HepG2 (cell line): ENCODE measurements around the gene GAR1. TPM values are rescaled to one million over a fixed set of nuclear protein-coding genes. Genes with fewer than 3 reads are reported as not detected.

Experiments
- BORCS8-MEF2B ChIP-seq: sonication (generic); formaldehyde crosslinking; IDR thresholded peaks from 2 replicates; pipeline ENCODE4 v1.8.0; 2022; ENCODE audit warnings: mild to moderate bottlenecking, missing genetic modification reagents
- CCAR2 ChIP-seq: fragments of 200-400 bp; formaldehyde crosslinking; optimal IDR thresholded peaks from 2 replicates; pipeline ENCODE3; 2018; ENCODE audit warnings: low read depth, mild to moderate bottlenecking, low read length, moderate library complexity
- CHD2 ChIP-seq: IDR thresholded peaks from 2 replicates; pipeline ENCODE4 v1.6.1; 2011; ENCODE audit warnings: low read depth, low read length, improper control_type of control experiment
- FOSL2 ChIP-seq: sonication (generic); formaldehyde crosslinking; IDR thresholded peaks from 2 replicates; pipeline ENCODE4 v1.4.0; 2020; ENCODE audit warnings: missing genetic modification reagents
- HIVEP1 ChIP-seq: sonication (generic); formaldehyde crosslinking; IDR thresholded peaks from 2 replicates; pipeline ENCODE4 v1.4.0; 2020; ENCODE audit warnings: mild to moderate bottlenecking, missing genetic modification reagents
- KAT7 ChIP-seq: IDR thresholded peaks from 2 replicates; pipeline ENCODE4 v1.6.1; 2018; ENCODE audit warnings: borderline replicate concordance, missing compliant biosample characterization
- MYNN ChIP-seq: sonication (generic); formaldehyde crosslinking; IDR thresholded peaks from 2 replicates; pipeline ENCODE4 v1.4.0; 2020; ENCODE audit warnings: mild to moderate bottlenecking, low read depth, missing genetic modification reagents
- NFKB2 ChIP-seq: sonication (generic); formaldehyde crosslinking; IDR thresholded peaks from 2 replicates; pipeline ENCODE4 v1.4.0; 2020; ENCODE audit warnings: missing genetic modification reagents, borderline replicate concordance
- NFRKB ChIP-seq: fragments of 450-650 bp; IDR thresholded peaks from 2 replicates; pipeline ENCODE4 v1.6.1; 2017
- TRIM24 ChIP-seq: sonication (generic); formaldehyde crosslinking; IDR thresholded peaks from 2 replicates; pipeline ENCODE4 v1.8.0; 2022; ENCODE audit warnings: mild to moderate bottlenecking, missing genetic modification reagents
- ZIK1 ChIP-seq: sonication (generic); formaldehyde crosslinking; IDR thresholded peaks from 2 replicates; pipeline ENCODE4 v1.5.0; 2020; ENCODE audit warnings: mild to moderate bottlenecking, low read depth, missing genetic modification reagents, borderline replicate concordance
- ZNF24 ChIP-seq: fragments of 450-650 bp; IDR thresholded peaks from 2 replicates; pipeline ENCODE4 v1.6.1; 2017; ENCODE audit warnings: antibody characterized with exemption, mild to moderate bottlenecking
- ZNF547 ChIP-seq: sonication (generic); formaldehyde crosslinking; IDR thresholded peaks from 2 replicates; pipeline ENCODE4 v1.5.1; 2020; ENCODE audit warnings: mild to moderate bottlenecking, missing genetic modification reagents
- polyA plus RNA-seq, 8 experiments: library from polyadenylated mRNA; depleted of rRNA in 3 of 8; stranded (reverse) in 7 of 8; unstranded in 1 of 8; fragments of >200 nt; fragmentation: Illumina TruSeq in 4 of 8; extraction: Trizol in 4 of 8; gene quantifications; 2 replicates each; pipeline versions ENCODE4 v1.2.1 to v1.2.3, GENCODE V29; 2011 to 2016; ENCODE audit warnings: low read depth in 4 of 8, missing spikeins in 1 of 8, mixed read lengths in 1 of 8; ENCODE audit not compliant: insufficient read depth in 1 of 8
- total RNA-seq, 5 experiments: library from RNA; depleted of rRNA; stranded (reverse); fragments of >200 nt; fragmentation: Illumina TruSeq; extraction: Trizol; gene quantifications; 2 replicates each; pipeline ENCODE4 v1.2.3, GENCODE V29; 2016; ENCODE audit warnings: low read depth in 1 of 5
- TF ChIP-seq, protein P1 (sequence below): sonication (generic); formaldehyde crosslinking; IDR thresholded peaks from 2 replicates; pipeline ENCODE4 v1.4.0; 2020; ENCODE audit warnings: missing genetic modification reagents
- TF ChIP-seq, protein P2 (sequence below): sonication (generic); formaldehyde crosslinking; IDR thresholded peaks from 2 replicates; pipeline ENCODE4 v1.8.1; 2022; ENCODE audit warnings: low read depth, mild to moderate bottlenecking, missing genetic modification reagents
- TF ChIP-seq, protein P3 (sequence below): sonication (generic); formaldehyde crosslinking; IDR thresholded peaks from 2 replicates; pipeline ENCODE4 v1.8.0; 2022; ENCODE audit warnings: missing genetic modification reagents, mild to moderate bottlenecking, inconsistent platforms, borderline replicate concordance
- TF ChIP-seq, protein P4 (sequence below): sonication (generic); formaldehyde crosslinking; IDR thresholded peaks from 2 replicates; pipeline ENCODE4 v1.5.0; 2020; ENCODE audit warnings: mild to moderate bottlenecking, missing genetic modification reagents, borderline replicate concordance
- TF ChIP-seq, protein P5 (sequence below): sonication (generic); formaldehyde crosslinking; IDR thresholded peaks from 2 replicates; pipeline ENCODE4 v1.4.0; 2020; ENCODE audit warnings: missing genetic modification reagents

GAR1 gene
- total and polyA plus RNA-seq, 2 of the 13 experiments (the other 11 are each of a cell fraction or from before 2014, with no cell fraction given), result 11.3 to 11.4 TPM

- no peak for TF ChIP-seq TRIM24 (CRISPR knock-in tag)
- no peak for TF ChIP-seq NFRKB
- TF ChIP-seq ZIK1 (CRISPR knock-in tag), result peak; percentile 73
- 0 out of 2 replicates have a peak, but pooled peaks have one; percentile 27 for TF ChIP-seq MYNN (CRISPR knock-in tag)
- TF ChIP-seq, protein P1, sequence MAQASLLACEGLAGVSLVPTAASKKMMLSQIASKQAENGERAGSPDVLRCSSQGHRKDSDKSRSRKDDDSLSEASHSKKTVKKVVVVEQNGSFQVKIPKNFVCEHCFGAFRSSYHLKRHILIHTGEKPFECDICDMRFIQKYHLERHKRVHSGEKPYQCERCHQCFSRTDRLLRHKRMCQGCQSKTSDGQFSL (CRISPR knock-in tag), result no peak
- TF ChIP-seq, protein P2, sequence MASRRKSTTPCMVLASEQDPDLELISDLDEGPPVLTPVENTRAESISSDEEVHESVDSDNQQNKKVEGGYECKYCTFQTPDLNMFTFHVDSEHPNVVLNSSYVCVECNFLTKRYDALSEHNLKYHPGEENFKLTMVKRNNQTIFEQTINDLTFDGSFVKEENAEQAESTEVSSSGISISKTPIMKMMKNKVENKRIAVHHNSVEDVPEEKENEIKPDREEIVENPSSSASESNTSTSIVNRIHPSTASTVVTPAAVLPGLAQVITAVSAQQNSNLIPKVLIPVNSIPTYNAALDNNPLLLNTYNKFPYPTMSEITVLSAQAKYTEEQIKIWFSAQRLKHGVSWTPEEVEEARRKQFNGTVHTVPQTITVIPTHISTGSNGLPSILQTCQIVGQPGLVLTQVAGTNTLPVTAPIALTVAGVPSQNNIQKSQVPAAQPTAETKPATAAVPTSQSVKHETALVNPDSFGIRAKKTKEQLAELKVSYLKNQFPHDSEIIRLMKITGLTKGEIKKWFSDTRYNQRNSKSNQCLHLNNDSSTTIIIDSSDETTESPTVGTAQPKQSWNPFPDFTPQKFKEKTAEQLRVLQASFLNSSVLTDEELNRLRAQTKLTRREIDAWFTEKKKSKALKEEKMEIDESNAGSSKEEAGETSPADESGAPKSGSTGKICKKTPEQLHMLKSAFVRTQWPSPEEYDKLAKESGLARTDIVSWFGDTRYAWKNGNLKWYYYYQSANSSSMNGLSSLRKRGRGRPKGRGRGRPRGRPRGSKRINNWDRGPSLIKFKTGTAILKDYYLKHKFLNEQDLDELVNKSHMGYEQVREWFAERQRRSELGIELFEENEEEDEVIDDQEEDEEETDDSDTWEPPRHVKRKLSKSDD, result peak; percentile 39; the same call in 1 of the 2 replicates
- no peak for TF ChIP-seq CCAR2
- TF ChIP-seq ZNF24, result no peak
- 0 out of 2 replicates have a peak, but pooled peaks have one; percentile 66 for TF ChIP-seq KAT7
- TF ChIP-seq, protein P3, sequence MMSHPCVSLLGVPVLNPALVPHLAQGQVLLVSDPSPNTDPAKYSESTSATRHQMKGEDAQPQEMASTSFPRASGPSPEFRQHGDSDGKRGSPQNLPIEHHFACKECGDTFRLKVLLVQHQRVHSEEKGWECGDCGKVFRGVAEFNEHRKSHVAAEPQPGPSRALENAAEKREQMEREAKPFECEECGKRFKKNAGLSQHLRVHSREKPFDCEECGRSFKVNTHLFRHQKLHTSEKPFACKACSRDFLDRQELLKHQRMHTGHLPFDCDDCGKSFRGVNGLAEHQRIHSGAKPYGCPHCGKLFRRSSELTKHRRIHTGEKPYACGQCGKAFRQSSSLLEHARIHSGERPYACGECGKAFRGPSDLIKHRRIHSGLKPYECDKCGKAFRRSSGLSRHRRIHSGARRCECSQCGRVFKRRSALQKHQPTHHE (CRISPR knock-in tag), result 0 out of 2 replicates have a peak, but pooled peaks have one; percentile 61
- peak; percentile 22; the same call in 1 of the 2 replicates for TF ChIP-seq FOSL2 (CRISPR knock-in tag)
- peak; percentile 52 for TF ChIP-seq BORCS8-MEF2B (CRISPR knock-in tag)
- no peak for TF ChIP-seq CHD2
- TF ChIP-seq, protein P4, sequence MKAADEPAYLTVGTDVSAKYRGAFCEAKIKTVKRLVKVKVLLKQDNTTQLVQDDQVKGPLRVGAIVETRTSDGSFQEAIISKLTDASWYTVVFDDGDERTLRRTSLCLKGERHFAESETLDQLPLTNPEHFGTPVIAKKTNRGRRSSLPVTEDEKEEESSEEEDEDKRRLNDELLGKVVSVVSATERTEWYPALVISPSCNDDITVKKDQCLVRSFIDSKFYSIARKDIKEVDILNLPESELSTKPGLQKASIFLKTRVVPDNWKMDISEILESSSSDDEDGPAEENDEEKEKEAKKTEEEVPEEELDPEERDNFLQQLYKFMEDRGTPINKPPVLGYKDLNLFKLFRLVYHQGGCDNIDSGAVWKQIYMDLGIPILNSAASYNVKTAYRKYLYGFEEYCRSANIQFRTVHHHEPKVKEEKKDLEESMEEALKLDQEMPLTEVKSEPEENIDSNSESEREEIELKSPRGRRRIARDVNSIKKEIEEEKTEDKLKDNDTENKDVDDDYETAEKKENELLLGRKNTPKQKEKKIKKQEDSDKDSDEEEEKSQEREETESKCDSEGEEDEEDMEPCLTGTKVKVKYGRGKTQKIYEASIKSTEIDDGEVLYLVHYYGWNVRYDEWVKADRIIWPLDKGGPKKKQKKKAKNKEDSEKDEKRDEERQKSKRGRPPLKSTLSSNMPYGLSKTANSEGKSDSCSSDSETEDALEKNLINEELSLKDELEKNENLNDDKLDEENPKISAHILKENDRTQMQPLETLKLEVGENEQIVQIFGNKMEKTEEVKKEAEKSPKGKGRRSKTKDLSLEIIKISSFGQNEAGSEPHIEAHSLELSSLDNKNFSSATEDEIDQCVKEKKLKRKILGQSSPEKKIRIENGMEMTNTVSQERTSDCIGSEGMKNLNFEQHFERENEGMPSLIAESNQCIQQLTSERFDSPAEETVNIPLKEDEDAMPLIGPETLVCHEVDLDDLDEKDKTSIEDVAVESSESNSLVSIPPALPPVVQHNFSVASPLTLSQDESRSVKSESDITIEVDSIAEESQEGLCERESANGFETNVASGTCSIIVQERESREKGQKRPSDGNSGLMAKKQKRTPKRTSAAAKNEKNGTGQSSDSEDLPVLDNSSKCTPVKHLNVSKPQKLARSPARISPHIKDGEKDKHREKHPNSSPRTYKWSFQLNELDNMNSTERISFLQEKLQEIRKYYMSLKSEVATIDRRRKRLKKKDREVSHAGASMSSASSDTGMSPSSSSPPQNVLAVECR, result peak; percentile 97
- TF ChIP-seq, protein P5, sequence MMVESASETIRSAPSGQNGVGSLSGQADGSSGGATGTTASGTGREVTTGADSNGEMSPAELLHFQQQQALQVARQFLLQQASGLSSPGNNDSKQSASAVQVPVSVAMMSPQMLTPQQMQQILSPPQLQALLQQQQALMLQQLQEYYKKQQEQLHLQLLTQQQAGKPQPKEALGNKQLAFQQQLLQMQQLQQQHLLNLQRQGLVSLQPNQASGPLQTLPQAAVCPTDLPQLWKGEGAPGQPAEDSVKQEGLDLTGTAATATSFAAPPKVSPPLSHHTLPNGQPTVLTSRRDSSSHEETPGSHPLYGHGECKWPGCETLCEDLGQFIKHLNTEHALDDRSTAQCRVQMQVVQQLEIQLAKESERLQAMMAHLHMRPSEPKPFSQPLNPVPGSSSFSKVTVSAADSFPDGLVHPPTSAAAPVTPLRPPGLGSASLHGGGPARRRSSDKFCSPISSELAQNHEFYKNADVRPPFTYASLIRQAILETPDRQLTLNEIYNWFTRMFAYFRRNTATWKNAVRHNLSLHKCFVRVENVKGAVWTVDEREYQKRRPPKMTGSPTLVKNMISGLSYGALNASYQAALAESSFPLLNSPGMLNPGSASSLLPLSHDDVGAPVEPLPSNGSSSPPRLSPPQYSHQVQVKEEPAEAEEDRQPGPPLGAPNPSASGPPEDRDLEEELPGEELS, result peak; percentile 23; the same call in 1 of the 2 replicates
- TF ChIP-seq NFKB2 (CRISPR knock-in tag), result peak; percentile 66
- peak; percentile 80 for TF ChIP-seq HIVEP1 (CRISPR knock-in tag)
- TF ChIP-seq ZNF547 (CRISPR knock-in tag), result peak; percentile 95
These were observed at the start of gene GAR1 (continued) for GRCh38 chr4:109815151-109816081.
